ENCODE measurements around the gene BEST1.

The BEST1 gene

GRCh38 chr11:61958590-61958989, 8.4 kb downstream of the BEST1 start:
- H2AK5ac ChIP-seq (ENCODE audit: low read length) = no peak overlapping the region
- H3K4me1 ChIP-seq (ENCODE audit: control insufficient read depth, low read depth, low read length) = no peaks in the 10 kb centered on the region
- no peak overlapping the region for H3K18ac ChIP-seq (ENCODE audit: low read length)
- no peak overlapping the region for H3K4me2 ChIP-seq (ENCODE audit: low read length)
- H4K5ac ChIP-seq (ENCODE audit: low read length) = no peak overlapping the region
- H3K27ac ChIP-seq (ENCODE audit: low read depth, low read length) = no peak overlapping the region
- H4K8ac ChIP-seq (ENCODE audit: low read depth, low read length) = no peak overlapping the region
- H3K79me1 ChIP-seq (ENCODE audit: low read length) = no peaks in the 10 kb centered on the region
- H3K23ac ChIP-seq (ENCODE audit: low read length) = no peak overlapping the region
- H3K27me3 ChIP-seq (ENCODE audit: insufficient read depth, low read length, poor library complexity) = no peaks in the 10 kb centered on the region
- H3K4ac ChIP-seq (ENCODE audit: low read depth, low read length) = no peak overlapping the region
- H2BK120ac ChIP-seq (ENCODE audit: low read depth, low read length) = no peak overlapping the region
- H3K56ac ChIP-seq (ENCODE audit: low read length) = no peak overlapping the region
- no peak overlapping the region for H2BK5ac ChIP-seq (ENCODE audit: low read length)
- no peak for DNase-seq
- H3K4me3 ChIP-seq (ENCODE audit: low read length) = no peak overlapping the region
- H3K9ac ChIP-seq (ENCODE audit: low read length) = no peak overlapping the region
- no CpG with 5 or more reads among the region's 3 CpGs for WGBS (ENCODE audit: extremely low coverage, insufficient coverage, low lambda C conversion rate)
- H3K79me2 ChIP-seq (ENCODE audit: control insufficient read depth, insufficient read depth, low read length) = no peaks in the 10 kb centered on the region
- no peak overlapping the region for H2BK15ac ChIP-seq (replicated peaks; ENCODE audit: low read depth)
- H3K36me3 ChIP-seq (ENCODE audit: control insufficient read depth, insufficient read depth, low read length) = peaks cover 3% of the 10 kb centered on the region

DNA sequence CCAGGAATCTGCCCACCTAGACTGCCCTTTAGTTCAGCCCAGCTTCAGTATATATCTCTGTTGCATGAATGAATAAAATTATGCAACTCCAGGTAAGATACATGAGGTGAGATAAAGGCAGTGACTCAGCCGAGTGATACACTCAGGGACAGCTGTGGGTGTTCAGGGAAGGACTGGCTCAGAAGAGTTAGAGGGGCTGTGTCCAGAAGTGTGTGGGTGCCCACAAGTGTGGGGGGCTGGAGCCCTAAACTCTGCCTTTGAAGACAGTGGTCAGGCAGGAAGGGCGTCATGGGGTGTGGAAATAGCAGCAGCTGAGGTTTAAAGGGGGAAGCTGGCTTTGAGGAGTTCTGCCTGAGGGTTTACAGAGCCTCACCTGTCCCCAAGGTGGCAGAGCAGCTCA, 9.0 kb downstream of the BEST1 start:
- Histone ChIP-seq H3K4me3 (ENCODE audit: low read length) (no peak overlapping the region), H2BK15ac (replicated peaks; ENCODE audit: low read depth) (no peak overlapping the region), H3K79me2 (ENCODE audit: control insufficient read depth, insufficient read depth, low read length) (no peaks in the 10 kb centered on the region), H3K9ac (ENCODE audit: low read length) (no peak overlapping the region), H4K8ac (ENCODE audit: low read depth, low read length) (no peak overlapping the region), H3K36me3 (ENCODE audit: control insufficient read depth, insufficient read depth, low read length) (peaks cover 6% of the 10 kb centered on the region), H3K23ac (ENCODE audit: low read length) (no peak overlapping the region), H2BK120ac (ENCODE audit: low read depth, low read length) (no peak overlapping the region), H3K4ac (ENCODE audit: low read depth, low read length) (no peak overlapping the region), H3K79me1 (ENCODE audit: low read length) (peaks cover 1% of the 10 kb centered on the region), H3K18ac (ENCODE audit: low read length) (no peak overlapping the region), H3K4me1 (ENCODE audit: control insufficient read depth, low read depth, low read length) (no peaks in the 10 kb centered on the region), H2AK5ac (ENCODE audit: low read length) (no peak overlapping the region), H4K5ac (ENCODE audit: low read length) (no peak overlapping the region), H3K4me2 (ENCODE audit: low read length) (no peak overlapping the region), H3K27ac (ENCODE audit: low read depth, low read length) (no peak overlapping the region), H3K27me3 (ENCODE audit: insufficient read depth, low read length, poor library complexity) (no peaks in the 10 kb centered on the region), H3K56ac (ENCODE audit: low read length) (no peak overlapping the region), H2BK5ac (ENCODE audit: low read length) (no peak overlapping the region)
- WGBS (ENCODE audit: extremely low coverage, insufficient coverage, low lambda C conversion rate) = no CpG with 5 or more reads among the region's 2 CpGs
- DNase-seq = no peak

DNA sequence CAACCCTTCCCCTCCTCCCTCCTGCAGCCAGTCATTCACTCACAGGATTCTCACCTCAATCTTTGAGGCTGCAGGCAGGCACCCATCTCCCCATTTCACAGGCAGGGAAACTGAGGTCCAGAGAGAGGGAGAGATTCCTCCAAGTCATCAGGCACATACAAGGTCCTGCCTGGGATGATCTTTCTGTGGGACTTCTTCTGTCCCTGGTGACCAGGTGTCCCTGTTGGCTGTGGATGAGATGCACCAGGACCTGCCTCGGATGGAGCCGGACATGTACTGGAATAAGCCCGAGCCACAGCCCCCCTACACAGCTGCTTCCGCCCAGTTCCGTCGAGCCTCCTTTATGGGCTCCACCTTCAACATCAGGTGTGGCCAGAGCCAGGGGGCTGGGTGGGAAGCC, 9.5 kb downstream of the BEST1 start:
- Histone ChIP-seq H3K18ac (ENCODE audit: low read length) (no peak overlapping the region), H3K4me3 (ENCODE audit: low read length) (no peak overlapping the region), H3K27me3 (ENCODE audit: insufficient read depth, low read length, poor library complexity) (no peaks in the 10 kb centered on the region), H2BK15ac (replicated peaks; ENCODE audit: low read depth) (no peak overlapping the region), H3K79me2 (ENCODE audit: control insufficient read depth, insufficient read depth, low read length) (no peaks in the 10 kb centered on the region), H3K56ac (ENCODE audit: low read length) (no peak overlapping the region), H3K36me3 (ENCODE audit: control insufficient read depth, insufficient read depth, low read length) (peaks cover 7% of the 10 kb centered on the region), H4K8ac (ENCODE audit: low read depth, low read length) (no peak overlapping the region), H4K5ac (ENCODE audit: low read length) (no peak overlapping the region), H3K4ac (ENCODE audit: low read depth, low read length) (no peak overlapping the region), H3K27ac (ENCODE audit: low read depth, low read length) (no peak overlapping the region), H2BK120ac (ENCODE audit: low read depth, low read length) (no peak overlapping the region), H3K4me2 (ENCODE audit: low read length) (no peak overlapping the region), H3K23ac (ENCODE audit: low read length) (no peak overlapping the region), H2BK5ac (ENCODE audit: low read length) (no peak overlapping the region), H3K79me1 (ENCODE audit: low read length) (peaks cover 1% of the 10 kb centered on the region), H3K4me1 (ENCODE audit: control insufficient read depth, low read depth, low read length) (no peaks in the 10 kb centered on the region), H3K9ac (ENCODE audit: low read length) (no peak overlapping the region), H2AK5ac (ENCODE audit: low read length) (no peak overlapping the region)
- DNase-seq = no peak
- WGBS (ENCODE audit: extremely low coverage, insufficient coverage, low lambda C conversion rate) = no CpG with 5 or more reads among the region's 6 CpGs

DNA sequence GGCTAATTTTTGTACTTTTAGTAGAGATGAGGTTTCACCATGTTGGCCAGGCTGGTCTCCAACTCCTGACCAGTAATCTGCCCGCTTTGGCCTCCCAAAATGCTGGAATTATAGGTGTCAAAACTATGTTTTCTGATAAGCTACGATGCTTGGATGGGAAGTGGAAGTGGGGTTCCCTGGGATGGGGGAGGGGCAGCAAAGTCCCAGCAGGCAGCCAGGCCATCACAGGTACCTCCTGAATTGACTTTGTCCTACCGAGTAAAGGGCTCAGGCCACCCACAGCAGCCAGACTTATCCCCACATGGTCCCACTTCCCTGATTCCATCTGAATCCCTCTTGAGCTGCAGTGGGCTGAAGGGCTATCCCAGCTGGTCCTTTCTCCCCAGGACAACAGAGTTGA, 10.4 kb downstream of the BEST1 start:
- peaks cover 6% of the 10 kb centered on the region for H3K79me2 ChIP-seq (ENCODE audit: control insufficient read depth, insufficient read depth, low read length)
- peaks cover 6% of the 10 kb centered on the region for H3K79me1 ChIP-seq (ENCODE audit: low read length)
- no peak overlapping the region for H2BK5ac ChIP-seq (ENCODE audit: low read length)
- H4K5ac ChIP-seq (ENCODE audit: low read length) = no peak overlapping the region
- no peak overlapping the region for H2BK120ac ChIP-seq (ENCODE audit: low read depth, low read length)
- H3K36me3 ChIP-seq (ENCODE audit: control insufficient read depth, insufficient read depth, low read length) = peaks cover 14% of the 10 kb centered on the region
- no peaks in the 10 kb centered on the region for H3K27me3 ChIP-seq (ENCODE audit: insufficient read depth, low read length, poor library complexity)
- H3K4me3 ChIP-seq (ENCODE audit: low read length) = no peak overlapping the region
- H3K23ac ChIP-seq (ENCODE audit: low read length) = no peak overlapping the region
- H3K4me1 ChIP-seq (ENCODE audit: control insufficient read depth, low read depth, low read length) = peaks cover 1% of the 10 kb centered on the region
- H2BK15ac ChIP-seq (replicated peaks; ENCODE audit: low read depth) = no peak overlapping the region
- no peak overlapping the region for H3K56ac ChIP-seq (ENCODE audit: low read length)
- DNase-seq = no peak
- H3K9ac ChIP-seq (ENCODE audit: low read length) = no peak overlapping the region
- no peak overlapping the region for H4K8ac ChIP-seq (ENCODE audit: low read depth, low read length)
- WGBS (ENCODE audit: extremely low coverage, insufficient coverage, low lambda C conversion rate) = no CpG with 5 or more reads among the region's 3 CpGs
- no peak overlapping the region for H3K27ac ChIP-seq (ENCODE audit: low read depth, low read length)
- no peak overlapping the region for H3K4me2 ChIP-seq (ENCODE audit: low read length)
- H3K4ac ChIP-seq (ENCODE audit: low read depth, low read length) = no peak overlapping the region
- H2AK5ac ChIP-seq (ENCODE audit: low read length) = no peak overlapping the region
- no peak overlapping the region for H3K18ac ChIP-seq (ENCODE audit: low read length)

GRCh38 chr11:61961570-61962212, 11.5 kb downstream of the BEST1 start:
- Histone ChIP-seq H3K36me3 (ENCODE audit: control insufficient read depth, insufficient read depth, low read length) (peaks cover 14% of the 10 kb centered on the region), H3K23ac (ENCODE audit: low read length) (no peak overlapping the region), H2AK5ac (ENCODE audit: low read length) (no peak overlapping the region), H3K56ac (ENCODE audit: low read length) (no peak overlapping the region), H4K8ac (ENCODE audit: low read depth, low read length) (no peak overlapping the region), H2BK120ac (ENCODE audit: low read depth, low read length) (no peak overlapping the region), H3K18ac (ENCODE audit: low read length) (no peak overlapping the region), H2BK5ac (ENCODE audit: low read length) (no peak overlapping the region), H3K27ac (ENCODE audit: low read depth, low read length) (no peak overlapping the region), H3K79me1 (ENCODE audit: low read length) (peaks cover 6% of the 10 kb centered on the region), H3K79me2 (ENCODE audit: control insufficient read depth, insufficient read depth, low read length) (peaks cover 17% of the 10 kb centered on the region), H3K27me3 (ENCODE audit: insufficient read depth, low read length, poor library complexity) (no peaks in the 10 kb centered on the region), H2BK15ac (replicated peaks; ENCODE audit: low read depth) (no peak overlapping the region), H3K4me2 (ENCODE audit: low read length) (no peak overlapping the region), H3K9ac (ENCODE audit: low read length) (no peak overlapping the region), H4K5ac (ENCODE audit: low read length) (no peak overlapping the region), H3K4ac (ENCODE audit: low read depth, low read length) (no peak overlapping the region), H3K4me1 (ENCODE audit: control insufficient read depth, low read depth, low read length) (peaks cover 1% of the 10 kb centered on the region), H3K4me3 (ENCODE audit: low read length) (no peak overlapping the region)
- DNase-seq = no peak
- no CpG with 5 or more reads among the region's 8 CpGs for WGBS (ENCODE audit: extremely low coverage, insufficient coverage, low lambda C conversion rate)
